Breast epithelium (tissue), 4 donors: Measurements from ENCODE around the gene BCAS3. TPM values are rescaled to one million over a fixed set of nuclear protein-coding genes. Genes with fewer than 3 reads are reported as not detected.
"Not testable (repeated sequence)": the region's sequence is repeated elsewhere in the genome, so short reads cannot be mapped to it uniquely, and the experiment has no call there.

Experiments
- DNase-seq, 2 donors: peaks; one replicate each; pipeline ENCODE4 v3.0.0-alpha.2; 2019; ENCODE audit warnings: low spot score in 2 of 2
- H3K27ac ChIP-seq, 2 donors: fragments of 200-600 bp; sonication (generic) in 1 of 2; one replicate each; pipeline ENCODE4 v1.5.1; 2016 to 2019; ENCODE audit warnings: mild to moderate bottlenecking in 1 of 2
- H3K27me3 ChIP-seq, 2 donors: fragments of 200-600 bp; sonication (generic) in 1 of 2; one replicate each; pipeline versions ENCODE4 v1.5.1 to v1.6.0; 2017 to 2019; ENCODE audit warnings: control low read depth in 1 of 2, mild to moderate bottlenecking in 1 of 2
- H3K36me3 ChIP-seq: fragments of 200-600 bp; one replicate; pipeline ENCODE4 v1.5.1; 2019
- H3K4me1 ChIP-seq, 2 donors: fragments of 200-600 bp; sonication (generic); one replicate each; pipeline ENCODE4 v1.5.1; 2016 to 2019; ENCODE audit warnings: control low read depth in 1 of 2
- H3K4me3 ChIP-seq, 3 donors: fragments of 200-600 bp; sonication (generic); 1 replicate in 2 of 3; 2 replicates in 1 of 3; pipeline ENCODE4 v1.5.1; 2016 to 2019; ENCODE audit warnings: mild to moderate bottlenecking in 3 of 3, moderate library complexity in 2 of 3
- H3K9me3 ChIP-seq, 2 donors: fragments of 200-600 bp; sonication (generic) in 1 of 2; one replicate each; pipeline ENCODE4 v1.5.1; 2016 to 2019; ENCODE audit warnings: control low read depth in 1 of 2
- POLR2A ChIP-seq: fragments of 450-650 bp; IDR thresholded peaks from one replicate; pipeline ENCODE4 v1.6.1; 2016; ENCODE audit warnings: antibody characterized with exemption, mild to moderate bottlenecking, moderate library complexity
- POLR2AphosphoS5 ChIP-seq, 3 donors: sonication (generic); formaldehyde crosslinking; IDR thresholded peaks; one replicate each; pipeline ENCODE4 v1.6.1; 2017; ENCODE audit warnings: antibody characterized with exemption in 3 of 3
- intact Hi-C: fragments of 100-400 bp; cut with DNase I; formaldehyde crosslinking; loops from one replicate; pipeline ENCODE4 v1.15.1; 2023; ENCODE audit warnings: low total_unique reads
- total RNA-seq, 3 donors: library from RNA; depleted of rRNA; stranded (reverse); fragments of >200 nt; gene quantifications; one replicate each; pipeline ENCODE4 v1.1.0, GENCODE V29; 2016
- TF ChIP-seq, protein P1 (sequence below), 3 donors: fragments of 450-650 bp; IDR thresholded peaks; one replicate each; pipeline ENCODE4 v1.5.1; 2016 to 2017; ENCODE audit warnings: antibody characterized with exemption in 3 of 3, mild to moderate bottlenecking in 3 of 3, moderate library complexity in 3 of 3

Gene BCAS3
- total RNA-seq, 3 donors from 2014 or later: 30.8 to 47.9 (median 31.2) TPM

DNA sequence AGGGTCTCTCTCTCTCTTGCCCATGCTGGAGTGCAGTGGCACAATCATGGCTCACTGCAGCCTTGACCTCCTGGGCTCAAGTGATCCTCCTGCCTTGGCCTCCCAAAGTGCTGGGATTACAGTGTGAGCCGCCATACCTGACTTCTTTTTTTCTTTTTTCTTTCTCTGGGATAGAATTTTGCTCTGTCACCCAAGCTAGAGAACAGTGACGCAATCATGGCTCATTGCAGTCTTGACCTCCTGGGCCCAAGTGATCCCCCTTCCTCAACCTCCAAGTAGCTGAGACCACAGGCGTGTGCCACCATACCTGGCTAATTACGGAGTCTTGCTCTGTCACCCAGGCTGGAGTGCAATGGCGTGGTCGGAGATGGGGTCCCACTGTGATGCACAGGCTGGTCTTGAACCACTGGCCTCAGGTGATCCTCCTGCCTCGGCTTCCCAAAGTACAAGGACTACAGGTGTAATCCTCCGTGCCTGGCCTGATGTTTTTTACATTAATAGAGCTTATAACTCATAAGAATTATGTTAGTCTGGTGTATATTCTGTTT lies 76.5 kb downstream of the BCAS3 start:
- intact Hi-C loops: no loop called here
- Histone ChIP-seq H3K36me3 (no peaks in the 10 kb centered on the region), H3K9me3 (peaks cover 0 to 8% of the 10 kb centered on the region in 2 donors), H3K4me3 (no peak overlapping the region), H3K27me3 (no peaks in the 10 kb centered on the region), H3K27ac (no peak overlapping the region), H3K4me1 (no peaks in the 10 kb centered on the region)
- DNase-seq: no peak
- TF ChIP-seq POLR2A (no peak), POLR2AphosphoS5 (IDR thresholded peaks at IDR 0.05) (no peak)
- TF ChIP-seq, protein P1, sequence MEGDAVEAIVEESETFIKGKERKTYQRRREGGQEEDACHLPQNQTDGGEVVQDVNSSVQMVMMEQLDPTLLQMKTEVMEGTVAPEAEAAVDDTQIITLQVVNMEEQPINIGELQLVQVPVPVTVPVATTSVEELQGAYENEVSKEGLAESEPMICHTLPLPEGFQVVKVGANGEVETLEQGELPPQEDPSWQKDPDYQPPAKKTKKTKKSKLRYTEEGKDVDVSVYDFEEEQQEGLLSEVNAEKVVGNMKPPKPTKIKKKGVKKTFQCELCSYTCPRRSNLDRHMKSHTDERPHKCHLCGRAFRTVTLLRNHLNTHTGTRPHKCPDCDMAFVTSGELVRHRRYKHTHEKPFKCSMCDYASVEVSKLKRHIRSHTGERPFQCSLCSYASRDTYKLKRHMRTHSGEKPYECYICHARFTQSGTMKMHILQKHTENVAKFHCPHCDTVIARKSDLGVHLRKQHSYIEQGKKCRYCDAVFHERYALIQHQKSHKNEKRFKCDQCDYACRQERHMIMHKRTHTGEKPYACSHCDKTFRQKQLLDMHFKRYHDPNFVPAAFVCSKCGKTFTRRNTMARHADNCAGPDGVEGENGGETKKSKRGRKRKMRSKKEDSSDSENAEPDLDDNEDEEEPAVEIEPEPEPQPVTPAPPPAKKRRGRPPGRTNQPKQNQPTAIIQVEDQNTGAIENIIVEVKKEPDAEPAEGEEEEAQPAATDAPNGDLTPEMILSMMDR (IDR thresholded peaks at IDR 0.05): no peak

DNA sequence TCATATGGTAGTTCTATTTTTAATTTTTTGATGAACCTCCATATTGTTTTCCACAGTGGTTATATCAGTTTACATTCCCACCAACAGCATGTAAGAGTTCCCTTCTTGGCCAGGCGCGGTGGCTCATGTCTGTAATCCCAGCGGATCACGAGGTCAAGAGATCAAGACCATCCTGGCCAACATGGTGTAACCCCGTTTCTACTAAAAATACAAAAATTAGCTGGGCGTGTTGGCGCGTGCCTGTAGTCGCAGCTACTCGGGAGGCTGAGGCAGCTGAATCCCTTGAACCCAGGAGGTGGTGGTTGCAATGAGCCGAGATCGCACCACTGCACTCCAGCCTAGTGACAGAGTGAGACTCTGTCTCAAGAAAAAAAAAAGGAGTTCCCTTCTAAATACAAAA lies 79.1 kb downstream of the BCAS3 start:
- H3K36me3 ChIP-seq, H3K4me1 ChIP-seq, H3K4me3 ChIP-seq, DNase-seq, H3K27me3 ChIP-seq, H3K27ac ChIP-seq, intact Hi-C loops: not testable (repeated sequence)
- peaks cover 5 to 18% of the 10 kb centered on the region in 2 donors for H3K9me3 ChIP-seq

DNA sequence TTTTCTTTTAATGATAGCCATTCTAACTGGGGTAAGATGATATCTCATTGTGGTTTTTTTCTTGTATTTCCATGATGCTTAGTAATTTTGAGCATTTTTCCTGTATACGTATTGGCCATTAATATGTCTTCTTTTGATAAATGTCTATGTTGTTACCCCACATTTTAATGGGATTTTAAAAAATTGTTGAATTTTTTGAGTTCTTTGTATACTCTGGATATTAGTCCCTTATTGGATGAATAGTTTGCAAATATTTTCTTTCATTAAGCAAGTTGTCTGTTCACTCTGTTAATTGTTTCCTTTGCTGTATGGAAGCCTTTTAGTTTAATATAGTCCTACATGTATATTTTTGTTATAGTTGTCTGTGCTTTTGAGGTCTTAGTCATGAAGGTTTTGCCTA lies 79.8 kb downstream of the BCAS3 start:
- TF ChIP-seq POLR2AphosphoS5 (IDR thresholded peaks at IDR 0.05) (no peak), POLR2A (no peak)
- TF ChIP-seq, protein P1 (IDR thresholded peaks at IDR 0.05): no peak
- Histone ChIP-seq H3K27ac (no peak overlapping the region), H3K36me3 (no peaks in the 10 kb centered on the region), H3K4me1 (no peaks in the 10 kb centered on the region), H3K27me3 (no peaks in the 10 kb centered on the region), H3K9me3 (peaks cover 5 to 18% of the 10 kb centered on the region in 2 donors), H3K4me3 (no peak overlapping the region)
- intact Hi-C loops: no loop called here
- no peak for DNase-seq

DNA sequence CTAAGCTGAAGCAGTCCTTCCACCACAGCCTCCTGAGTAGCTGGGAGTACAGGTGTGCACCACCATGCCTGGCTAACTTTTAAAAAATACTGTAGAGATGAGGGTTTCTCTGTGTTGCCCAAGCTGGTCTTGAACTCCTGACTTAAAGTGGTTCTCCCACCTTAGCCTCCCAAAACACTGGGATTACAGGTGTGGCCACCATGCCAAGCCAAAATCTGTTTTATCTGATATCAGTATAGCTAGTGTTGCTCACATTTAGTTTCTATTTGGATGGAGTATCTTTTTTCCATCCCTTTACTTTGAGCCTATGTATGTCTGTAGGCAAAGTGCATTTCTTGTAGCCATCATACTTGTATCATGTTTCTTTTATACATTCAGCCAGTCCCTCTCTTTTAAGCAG lies 82.1 kb downstream of the BCAS3 start:
- Histone ChIP-seq H3K27me3 (no peaks in the 10 kb centered on the region), H3K9me3 (peaks cover 5 to 18% of the 10 kb centered on the region in 2 donors), H3K4me1 (no peaks in the 10 kb centered on the region), H3K36me3 (no peaks in the 10 kb centered on the region), H3K27ac (no peak overlapping the region), H3K4me3 (no peak overlapping the region)
- intact Hi-C loops: no loop called here
- DNase-seq: no peak
- TF ChIP-seq, protein P1 (IDR thresholded peaks at IDR 0.05): no peak

DNA sequence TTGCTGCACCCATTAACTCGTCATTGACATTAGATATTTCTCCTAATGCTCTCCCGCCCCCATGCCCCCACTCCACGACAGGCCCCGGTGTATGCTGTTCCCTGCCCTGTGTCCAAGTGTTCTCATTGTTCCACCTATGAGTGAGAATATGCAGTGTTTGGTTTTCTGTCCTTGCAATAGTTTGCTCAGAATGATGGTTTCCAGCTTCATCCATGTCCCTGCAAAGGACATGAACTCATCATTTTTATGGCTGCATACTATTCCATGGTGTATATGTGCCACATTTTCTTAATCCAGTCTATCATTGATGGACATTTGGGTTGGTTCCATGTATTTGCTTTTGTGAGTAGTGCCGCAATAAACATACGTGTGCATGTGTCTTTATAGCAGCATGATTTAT lies 83.7 kb downstream of the BCAS3 start:
- H3K27ac ChIP-seq, DNase-seq, H3K27me3 ChIP-seq, intact Hi-C loops, H3K36me3 ChIP-seq, H3K4me3 ChIP-seq, H3K4me1 ChIP-seq: not testable (repeated sequence)
- peaks cover 5 to 18% of the 10 kb centered on the region in 2 donors for H3K9me3 ChIP-seq

DNA sequence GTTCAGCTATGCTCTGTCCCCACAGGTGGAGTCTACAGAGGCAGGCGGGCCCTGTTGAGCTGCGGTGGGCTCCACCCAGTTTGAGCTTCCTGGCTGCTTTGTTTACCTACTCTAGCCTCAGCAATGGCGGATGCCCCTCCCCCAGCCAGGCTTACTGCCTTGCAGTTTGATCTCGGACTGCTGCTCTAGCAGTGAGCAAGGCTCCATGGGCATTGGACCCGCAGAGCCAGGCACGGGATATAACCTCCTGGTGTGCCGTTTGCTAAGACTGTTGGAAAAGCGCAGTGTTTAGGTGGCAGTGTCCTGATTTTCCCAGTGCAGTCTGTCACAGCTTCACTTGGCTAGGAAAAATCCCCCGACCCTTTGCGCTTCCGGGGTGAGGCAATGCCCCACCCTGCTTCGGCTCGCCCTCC lies 89.1 kb downstream of the BCAS3 start:
- intact Hi-C loops: no loop called here
- H3K9me3 ChIP-seq: no peaks in the 10 kb centered on the region
- H3K36me3 ChIP-seq: no peaks in the 10 kb centered on the region
- H3K4me1 ChIP-seq: no peaks in the 10 kb centered on the region
- H3K4me3 ChIP-seq: no peak overlapping the region
- H3K27me3 ChIP-seq: no peaks in the 10 kb centered on the region
- no peak overlapping the region for H3K27ac ChIP-seq
- TF ChIP-seq POLR2A (no peak), POLR2AphosphoS5 (IDR thresholded peaks at IDR 0.05) (no peak)
- TF ChIP-seq, protein P1 (IDR thresholded peaks at IDR 0.05): no peak
- DNase-seq: no peak
